B cell (primary cell): Measurements from ENCODE around the gene TMED10. TPM values are rescaled to one million over a fixed set of nuclear protein-coding genes. Genes with fewer than 3 reads are reported as not detected.

Source experiments
- ATAC-seq: fragments of 200-7000 bp; cut with Tn5 transposase; one replicate; pipeline ENCODE4 v1.10.0; 2021; ENCODE audit warnings: low read depth, mild to moderate bottlenecking, moderate number of reproducible peaks, moderate library complexity
- CTCF ChIA-PET: fragments of 350-600 bp; sonication (Branson Sonifier 250); formaldehyde crosslinking; loops from one replicate; lab custom pipeline; 2021; ENCODE audit warnings: antibody characterized with exemption, inconsistent platforms; lab: Charles Lee
- POLR2A ChIA-PET: fragments of 350-600 bp; sonication (Branson Sonifier 250); formaldehyde crosslinking; loops from one replicate; lab custom pipeline; 2021; ENCODE audit warnings: antibody characterized with exemption; lab: Charles Lee
- DNase-seq: peaks from one replicate; pipeline ENCODE4 v3.0.0; 2013
- H2AFZ ChIP-seq: 2 replicates; pipeline ENCODE4 v1.6.1; 2012; ENCODE audit warnings: mild to moderate bottlenecking, low read depth, low read length; ENCODE audit not compliant: insufficient read depth, poor library complexity, severe bottlenecking
- H3K27ac ChIP-seq, 2 donors: 1 replicate in 1 of 2; 2 replicates in 1 of 2; pipeline ENCODE4 v1.5.1; 2012 to 2013; ENCODE audit warnings: low read length in 2 of 2, mild to moderate bottlenecking in 2 of 2, moderate library complexity in 1 of 2
- H3K27me3 ChIP-seq, 4 experiments: fragments of 200-600 bp in 1 of 4; sonication (generic) in 1 of 4; replicated peaks in 1 of 4; 1 replicate in 2 of 4; 2 replicates in 2 of 4; pipeline versions ENCODE4 v1.6.1 to v1.7.0; 2013 to 2016; ENCODE audit warnings: low read length in 3 of 4, mild to moderate bottlenecking in 2 of 4, mixed read lengths in 1 of 4, moderate library complexity in 1 of 4; ENCODE audit not compliant: insufficient read depth in 4 of 4, control insufficient read depth in 3 of 4; ENCODE audit errors: control extremely low read depth in 1 of 4
- H3K36me3 ChIP-seq, 2 experiments: replicated peaks in 1 of 2; 1 replicate in 1 of 2; 2 replicates in 1 of 2; pipeline versions ENCODE4 v1.6.1 to v1.7.1; 2013; ENCODE audit warnings: low read length in 1 of 2; ENCODE audit not compliant: insufficient read depth in 2 of 2, control insufficient read depth in 1 of 2; ENCODE audit errors: control extremely low read depth in 1 of 2, extremely low read depth in 1 of 2
- H3K4me1 ChIP-seq, 2 donors: fragments of 200-600 bp in 1 of 2; sonication (generic) in 1 of 2; 1 replicate in 1 of 2; 2 replicates in 1 of 2; pipeline versions ENCODE4 v1.5.1 to v1.6.1; 2013 to 2017; ENCODE audit warnings: low read length in 2 of 2; ENCODE audit not compliant: control insufficient read depth in 2 of 2, insufficient read depth in 2 of 2
- H3K4me2 ChIP-seq: replicated peaks from 2 replicates; pipeline ENCODE3; 2012; ENCODE audit warnings: mild to moderate bottlenecking, low read depth, low read length; ENCODE audit not compliant: poor library complexity, severe bottlenecking
- H3K4me3 ChIP-seq, 5 experiments: fragments of 200-600 bp in 1 of 5; sonication (generic) in 1 of 5; 1 replicate in 3 of 5; 2 replicates in 2 of 5; pipeline versions ENCODE4 v1.5.1 to v1.7.0; 2011 to 2016; ENCODE audit warnings: low read length in 4 of 5, mild to moderate bottlenecking in 4 of 5, low read depth in 2 of 5, control low read depth in 1 of 5, moderate library complexity in 1 of 5; ENCODE audit not compliant: insufficient read depth in 1 of 5; ENCODE audit errors: control extremely low read depth in 1 of 5, extremely low read depth in 1 of 5
- H3K79me2 ChIP-seq: fragments of 200-600 bp; sonication (generic); one replicate; pipeline ENCODE4 v1.6.0; 2016; ENCODE audit warnings: low read length; ENCODE audit not compliant: control insufficient read depth, insufficient read depth
- H3K9ac ChIP-seq: fragments of 200-600 bp; sonication (generic); 2 replicates; pipeline ENCODE4 v1.6.1; 2017; ENCODE audit warnings: mild to moderate bottlenecking, low read length, moderate library complexity
- H3K9me3 ChIP-seq, 3 donors: one replicate each; pipeline versions ENCODE4 v1.6.1 to v1.7.1; 2013; ENCODE audit warnings: low read length in 2 of 3; ENCODE audit not compliant: control insufficient read depth in 2 of 3, insufficient read depth in 1 of 3; ENCODE audit errors: control extremely low read depth in 1 of 3
- H4K20me1 ChIP-seq: 2 replicates; pipeline ENCODE4 v1.6.0; 2012; ENCODE audit warnings: mild to moderate bottlenecking, low read length; ENCODE audit not compliant: insufficient read depth, control insufficient read depth, poor library complexity, severe bottlenecking
- H3K27ac Mint-ChIP-seq: one replicate; pipeline ENCODE4 v1.8.0; 2021; ENCODE audit warnings: mixed read lengths
- H3K27me3 Mint-ChIP-seq: one replicate; pipeline ENCODE4 v1.8.0; 2021; ENCODE audit warnings: mixed read lengths
- H3K4me1 Mint-ChIP-seq: one replicate; pipeline ENCODE4 v1.8.0; 2021; ENCODE audit warnings: mixed read lengths
- H3K4me3 Mint-ChIP-seq: one replicate; pipeline ENCODE4 v1.8.0; 2021; ENCODE audit warnings: mixed read lengths
- H3K9me3 Mint-ChIP-seq: one replicate; pipeline ENCODE4 v1.8.0; 2022; ENCODE audit warnings: mixed read lengths; ENCODE audit not compliant: insufficient read depth
- CTCF ChIP-seq: fragments of 200-600 bp; IDR thresholded peaks from one replicate; pipeline ENCODE4 v1.8.0; 2022; ENCODE audit warnings: antibody characterized with exemption, mild to moderate bottlenecking
- EZH2 ChIP-seq: IDR thresholded peaks from 2 replicates; pipeline ENCODE4 v1.6.1; 2012; ENCODE audit warnings: borderline replicate concordance, low read depth, mild to moderate bottlenecking, moderate library complexity, low read length; ENCODE audit not compliant: insufficient read depth, poor library complexity, severe bottlenecking
- WGBS: methylation state at CpG from one replicate; pipeline ENCODE4 v1.1.5; 2013; ENCODE audit warnings: missing lambda C conversion rate; ENCODE audit not compliant: insufficient coverage; 5-methylcytosine and 5-hydroxymethylcytosine counted together
- intact Hi-C: fragments of 100-400 bp; cut with micrococcal nuclease; formaldehyde crosslinking; loops from one replicate; pipeline ENCODE4 v1.10.0; 2022
- polyA plus RNA-seq: library from polyadenylated mRNA; depleted of rRNA; stranded (reverse); fragments of >200 nt; gene quantifications from 2 replicates; pipeline ENCODE4 v1.2.3, GENCODE V29; 2012
- total RNA-seq, 2 donors: library from RNA; stranded (reverse); fragments of 120-200 nt in 1 of 2; gene quantifications; 1 replicate in 1 of 2; 2 replicates in 1 of 2; pipeline versions ENCODE4 v1.2.3 to v1.2.4, GENCODE V29; 2013 to 2022

TMED10 gene
- total and polyA plus RNA-seq, 2 donors (not counting 1 experiment from before 2014, with no cell fraction given) = 72.0 to 111 TPM

- no peak overlapping the region for H3K27ac Mint-ChIP-seq
Observed at GRCh38 chr14:75144944-75145343, 31.5 kb downstream of the TMED10 start.

More at GRCh38 chr14:75144944-75145343, 31.5 kb downstream of the TMED10 start:
- no peak overlapping the region for H3K4me2 ChIP-seq
- no peak for ATAC-seq
- no peak overlapping the region for H3K27ac ChIP-seq
- H3K9me3 ChIP-seq = peaks cover 0 to 3% (median 0%) of the 10 kb centered on the region in 3 donors
- peaks cover 5% of the 10 kb centered on the region for H4K20me1 ChIP-seq
- WGBS = 63% methylated on average over 3 of the region's 5 CpGs
- peaks cover 16 to 26% of the 10 kb centered on the region in 2 donors for H3K4me1 ChIP-seq
- no peak for DNase-seq
- H2AFZ ChIP-seq = no peak overlapping the region
- ChIA-PET POLR2A (no interaction called here), CTCF (interaction anchor here (12.7 kb wide), 1 partner anchor 155 kb away, joined by 266 read pairs; no protein-coding TSS in a partner anchor)
- Mint-ChIP-seq H3K4me3 (no peak overlapping the region), H3K9me3 (no peaks in the 10 kb centered on the region), H3K4me1 (peaks cover 35% of the 10 kb centered on the region), H3K27me3 (no peaks in the 10 kb centered on the region)
- no peak overlapping the region for H3K4me3 ChIP-seq
- H3K79me2 ChIP-seq = peaks cover 56% of the 10 kb centered on the region
- no peaks in the 10 kb centered on the region for H3K27me3 ChIP-seq
- H3K9ac ChIP-seq = no peak overlapping the region
- no peak for TF ChIP-seq EZH2
- no peak for TF ChIP-seq CTCF
- H3K36me3 ChIP-seq = peaks cover 12 to 38% of the 10 kb centered on the region in 2 experiments
- intact Hi-C loops = no loop called here
